Measurements from ENCODE around the gene TAAR6.

Gene TAAR6

GRCh38 chr6:132525866-132526265 is 44.3 kb upstream of the TAAR6 start:
- TF ChIP-seq CTCF (IDR thresholded peaks at IDR 0.05; ENCODE audit: insufficient read depth, low read length, poor library complexity, severe bottlenecking): no peak
- TF ChIP-seq EZH2phosphoT487 (conservative IDR thresholded peaks at IDR 0.05; ENCODE audit: low read length): no peak

GRCh38 chr6:132526461-132526860 is 43.7 kb upstream of the TAAR6 start:
- H3K4me2 ChIP-seq (ENCODE audit: low read depth, low read length, poor library complexity, severe bottlenecking): no peak overlapping the region
- no peaks in the 10 kb centered on the region for H4K20me1 ChIP-seq (ENCODE audit: low read depth, low read length)
- no peak overlapping the region for H3K27ac ChIP-seq (ENCODE audit: low read depth, low read length)
- H3K27me3 ChIP-seq (ENCODE audit: low read length): no peaks in the 10 kb centered on the region
- no peaks in the 10 kb centered on the region for H3K9me3 ChIP-seq (ENCODE audit: insufficient read depth, low read length)
- no peaks in the 10 kb centered on the region for H3K36me3 ChIP-seq (ENCODE audit: low read length)
- no peak overlapping the region for H2AFZ ChIP-seq (ENCODE audit: low read depth, low read length, severe bottlenecking)
- TF ChIP-seq CTCF (IDR thresholded peaks at IDR 0.05; ENCODE audit: insufficient read depth, low read length, poor library complexity, severe bottlenecking) (no peak), EZH2phosphoT487 (conservative IDR thresholded peaks at IDR 0.05; ENCODE audit: low read length) (no peak)
- H3K79me2 ChIP-seq (ENCODE audit: insufficient read depth, low read length): no peaks in the 10 kb centered on the region
- H3K9ac ChIP-seq (ENCODE audit: low read length): no peak overlapping the region
- H3K9me2 ChIP-seq (replicated peaks; ENCODE audit: insufficient read depth, low read length): no peaks in the 10 kb centered on the region
- no peak overlapping the region for H3K4me3 ChIP-seq (ENCODE audit: insufficient read depth, low read length, poor library complexity, severe bottlenecking)
- no peaks in the 10 kb centered on the region for H3F3A ChIP-seq (ENCODE audit: insufficient read depth)

More at GRCh38 chr6:132525866-132526265, 44.3 kb upstream of the TAAR6 start:
- Histone ChIP-seq H4K20me1 (ENCODE audit: low read depth, low read length) (no peaks in the 10 kb centered on the region), H3F3A (ENCODE audit: insufficient read depth) (no peaks in the 10 kb centered on the region), H3K79me2 (ENCODE audit: insufficient read depth, low read length) (no peaks in the 10 kb centered on the region), H2AFZ (ENCODE audit: low read depth, low read length, severe bottlenecking) (no peak overlapping the region), H3K9me3 (ENCODE audit: insufficient read depth, low read length) (no peaks in the 10 kb centered on the region), H3K9ac (ENCODE audit: low read length) (no peak overlapping the region), H3K36me3 (ENCODE audit: low read length) (no peaks in the 10 kb centered on the region), H3K4me3 (ENCODE audit: insufficient read depth, low read length, poor library complexity, severe bottlenecking) (no peak overlapping the region), H3K27me3 (ENCODE audit: low read length) (no peaks in the 10 kb centered on the region), H3K9me2 (replicated peaks; ENCODE audit: insufficient read depth, low read length) (no peaks in the 10 kb centered on the region), H3K27ac (ENCODE audit: low read depth, low read length) (no peak overlapping the region), H3K4me2 (ENCODE audit: low read depth, low read length, poor library complexity, severe bottlenecking) (no peak overlapping the region)

GRCh38 chr6:132527791-132528190 is 42.3 kb upstream of the TAAR6 start:
- Histone ChIP-seq H3K9ac (ENCODE audit: low read length) (no peak overlapping the region), H3K27ac (ENCODE audit: low read depth, low read length) (no peak overlapping the region), H3K27me3 (ENCODE audit: low read length) (no peaks in the 10 kb centered on the region), H4K20me1 (ENCODE audit: low read depth, low read length) (no peaks in the 10 kb centered on the region), H3K79me2 (ENCODE audit: insufficient read depth, low read length) (no peaks in the 10 kb centered on the region), H2AFZ (ENCODE audit: low read depth, low read length, severe bottlenecking) (no peak overlapping the region), H3K9me3 (ENCODE audit: insufficient read depth, low read length) (no peaks in the 10 kb centered on the region), H3K9me2 (replicated peaks; ENCODE audit: insufficient read depth, low read length) (no peaks in the 10 kb centered on the region), H3K36me3 (ENCODE audit: low read length) (no peaks in the 10 kb centered on the region), H3K4me2 (ENCODE audit: low read depth, low read length, poor library complexity, severe bottlenecking) (no peak overlapping the region), H3F3A (ENCODE audit: insufficient read depth) (no peaks in the 10 kb centered on the region), H3K4me3 (ENCODE audit: insufficient read depth, low read length, poor library complexity, severe bottlenecking) (no peak overlapping the region)
- TF ChIP-seq EZH2phosphoT487 (conservative IDR thresholded peaks at IDR 0.05; ENCODE audit: low read length) (no peak), CTCF (IDR thresholded peaks at IDR 0.05; ENCODE audit: insufficient read depth, low read length, poor library complexity, severe bottlenecking) (no peak)
